ENCODE measurements around the gene DAD1. TPM values are rescaled to one million over a fixed set of nuclear protein-coding genes. Genes with fewer than 3 reads are reported as not detected.

The DAD1 gene
- total RNA-seq, 1 experiment from 2014 or later: 162 TPM

- Histone ChIP-seq H3K4me2 (ENCODE audit: low read length) (no peak overlapping the region), H3K79me2 (ENCODE audit: insufficient read depth, low read length) (no peaks in the 10 kb centered on the region), H3K4me3 (replicated peaks in 1 of 2; ENCODE audit: low read depth in 1 of 2, low read length in 2 of 2) (no peak overlapping the region), H3K4me1 (ENCODE audit: control insufficient read depth in 1 of 2, insufficient read depth in 2 of 2, low read length in 2 of 2) (peaks cover 13 to 51% of the 10 kb centered on the region in 2 experiments), H3K9me3 (ENCODE audit: control insufficient read depth in 1 of 2, insufficient read depth in 1 of 2, low read depth in 1 of 2, low read length in 2 of 2) (no peaks in the 10 kb centered on the region), H3K36me3 (ENCODE audit: control insufficient read depth in 1 of 2, insufficient read depth in 2 of 2, low read length in 2 of 2) (no peaks in the 10 kb centered on the region; a peak in 2 of 4 replicates), H3K27ac (ENCODE audit: low read depth, low read length) (no peak overlapping the region), H3K27me3 (ENCODE audit: insufficient read depth, low read length) (no peaks in the 10 kb centered on the region), H3K9ac (ENCODE audit: low read length) (no peak overlapping the region), H4K20me1 (ENCODE audit: insufficient read depth) (no peaks in the 10 kb centered on the region), H3K9me2 (ENCODE audit: insufficient read depth) (no peaks in the 10 kb centered on the region), H2AFZ (ENCODE audit: low read depth, low read length, poor library complexity, severe bottlenecking) (no peak overlapping the region)
- ATAC-seq (no peak), DNase-seq (ENCODE audit: low read depth, low spot score) (no peak)
- TF ChIP-seq TCF7L2 (IDR thresholded peaks at IDR 0.05; ENCODE audit: borderline replicate concordance, extremely low read depth, insufficient read depth, insufficient read length) (no peak), ZBTB33 (IDR thresholded peaks at IDR 0.05; ENCODE audit: extremely low read depth, insufficient replicate concordance, low read length) (no peak), ELF1 (IDR thresholded peaks at IDR 0.05; ENCODE audit: borderline replicate concordance, low read depth) (no peak), FOSL1 (IDR thresholded peaks at IDR 0.05; ENCODE audit: low read depth) (no peak)
- TF ChIP-seq, protein P1, sequence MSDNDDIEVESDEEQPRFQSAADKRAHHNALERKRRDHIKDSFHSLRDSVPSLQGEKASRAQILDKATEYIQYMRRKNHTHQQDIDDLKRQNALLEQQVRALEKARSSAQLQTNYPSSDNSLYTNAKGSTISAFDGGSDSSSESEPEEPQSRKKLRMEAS (IDR thresholded peaks at IDR 0.05): no peak
- RAD21 ChIA-PET (ENCODE audit: low non-redundant PET in 1 of 2, low total read pairs in 2 of 2, uncharacterized antibody in 2 of 2, unreplicated experiment in 2 of 2): no interaction called here
- POLR2A ChIA-PET: interaction anchor here (0.7 kb wide), 1 partner anchor 11 kb away, joined by 3 read pairs; the partner anchor contains the start of gene DAD1
- no TSS peak for BruUV-seq (replicated peaks)
- CTCF ChIA-PET: interaction anchor here (2.5 kb wide), 1 partner anchor 10 kb away, joined by 31 read pairs; the partner anchor contains the start of gene DAD1
- intact Hi-C loops (cut with micrococcal nuclease): no loop called here
These were observed 11.0 kb upstream of the DAD1 start for GRCh38 chr14:22600027-22600426.

DNA sequence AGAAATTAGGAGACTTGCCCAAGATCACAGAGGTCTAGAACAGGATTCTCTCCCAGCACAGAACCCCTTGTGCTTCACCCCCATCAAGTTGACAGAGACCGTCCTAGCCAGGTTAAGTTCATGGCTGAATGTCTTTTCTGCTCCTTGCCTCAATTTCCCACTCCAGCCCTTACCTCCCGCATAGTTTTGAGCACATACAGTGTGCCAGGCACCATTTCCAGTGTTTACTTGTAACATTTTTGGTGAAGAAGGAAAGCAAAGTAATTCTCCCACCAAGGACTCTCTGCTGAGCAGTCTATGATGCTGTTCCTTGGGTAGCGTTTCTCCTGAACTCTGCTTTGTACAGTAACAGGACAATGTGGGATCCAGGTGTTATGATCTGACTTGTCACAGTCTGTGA is 10.3 kb upstream of the DAD1 start:
- no TSS peak for BruUV-seq (replicated peaks)
- Histone ChIP-seq H3K36me3 (ENCODE audit: control insufficient read depth in 1 of 2, insufficient read depth in 2 of 2, low read length in 2 of 2) (no peaks in the 10 kb centered on the region; a peak in 2 of 4 replicates), H3K79me2 (ENCODE audit: insufficient read depth, low read length) (no peaks in the 10 kb centered on the region), H3K27ac (ENCODE audit: low read depth, low read length) (peak overlapping the region; percentile 69; the same call in 1 of the 2 replicates), H4K20me1 (ENCODE audit: insufficient read depth) (no peaks in the 10 kb centered on the region), H3K4me1 (ENCODE audit: control insufficient read depth in 1 of 2, insufficient read depth in 2 of 2, low read length in 2 of 2) (peaks cover 13 to 51% of the 10 kb centered on the region in 2 experiments), H3K27me3 (ENCODE audit: insufficient read depth, low read length) (peaks cover 3% of the 10 kb centered on the region; the same call in 1 of the 2 replicates), H3K9ac (ENCODE audit: low read length) (peak overlapping the region; percentile 72), H3K9me2 (ENCODE audit: insufficient read depth) (no peaks in the 10 kb centered on the region), H2AFZ (ENCODE audit: low read depth, low read length, poor library complexity, severe bottlenecking) (no peak overlapping the region), H3K9me3 (ENCODE audit: control insufficient read depth in 1 of 2, insufficient read depth in 1 of 2, low read depth in 1 of 2, low read length in 2 of 2) (no peaks in the 10 kb centered on the region), H3K4me2 (ENCODE audit: low read length) (peak overlapping the region; percentile 95), H3K4me3 (replicated peaks in 1 of 2; ENCODE audit: low read depth in 1 of 2, low read length in 2 of 2) (peak overlapping the region in 1 of 2 experiments; percentile 86; a peak in 2 of 4 replicates)
- DNase-seq (ENCODE audit: low read depth, low spot score): no peak
- POLR2A ChIA-PET: interaction anchor here (0.7 to 1.1 kb wide), 2 partner anchors 10 kb away, joined by 3 to 7 read pairs; partner anchors contain the start of gene DAD1
- intact Hi-C loops (cut with micrococcal nuclease): no loop called here
- TF ChIP-seq SP1 (IDR thresholded peaks at IDR 0.05; ENCODE audit: low read depth): no peak
- no peak for TF ChIP-seq POLR2A (IDR thresholded peaks at IDR 0.05; ENCODE audit: borderline replicate concordance, extremely low read depth, insufficient read depth, insufficient read length)
- TF ChIP-seq EZH2phosphoT487 (IDR thresholded peaks at IDR 0.05; ENCODE audit: borderline replicate concordance): no peak
- no peak for TF ChIP-seq SRF (IDR thresholded peaks at IDR 0.05; ENCODE audit: low read depth)
- no peak for TF ChIP-seq ATF3 (IDR thresholded peaks at IDR 0.05)
- TF ChIP-seq TCF7L2 (IDR thresholded peaks at IDR 0.05; ENCODE audit: borderline replicate concordance, extremely low read depth, insufficient read depth, insufficient read length): no peak
- RAD21 ChIA-PET (ENCODE audit: low non-redundant PET in 1 of 2, low total read pairs in 2 of 2, uncharacterized antibody in 2 of 2, unreplicated experiment in 2 of 2): interaction anchor here in 1 of 2 experiments (1.7 kb wide), 1 partner anchor 10 kb away, joined by 5 read pairs; the partner anchor contains the start of gene DAD1
- CTCF ChIA-PET: interaction anchor here (0.9 to 2.5 kb wide), 4 partner anchors 10 to 253 kb away, joined by 3 to 31 read pairs (median 6); partner anchors contain the start of gene DAD1
- ATAC-seq: no peak
